ENCODE results near the gene DTL.

DNA sequence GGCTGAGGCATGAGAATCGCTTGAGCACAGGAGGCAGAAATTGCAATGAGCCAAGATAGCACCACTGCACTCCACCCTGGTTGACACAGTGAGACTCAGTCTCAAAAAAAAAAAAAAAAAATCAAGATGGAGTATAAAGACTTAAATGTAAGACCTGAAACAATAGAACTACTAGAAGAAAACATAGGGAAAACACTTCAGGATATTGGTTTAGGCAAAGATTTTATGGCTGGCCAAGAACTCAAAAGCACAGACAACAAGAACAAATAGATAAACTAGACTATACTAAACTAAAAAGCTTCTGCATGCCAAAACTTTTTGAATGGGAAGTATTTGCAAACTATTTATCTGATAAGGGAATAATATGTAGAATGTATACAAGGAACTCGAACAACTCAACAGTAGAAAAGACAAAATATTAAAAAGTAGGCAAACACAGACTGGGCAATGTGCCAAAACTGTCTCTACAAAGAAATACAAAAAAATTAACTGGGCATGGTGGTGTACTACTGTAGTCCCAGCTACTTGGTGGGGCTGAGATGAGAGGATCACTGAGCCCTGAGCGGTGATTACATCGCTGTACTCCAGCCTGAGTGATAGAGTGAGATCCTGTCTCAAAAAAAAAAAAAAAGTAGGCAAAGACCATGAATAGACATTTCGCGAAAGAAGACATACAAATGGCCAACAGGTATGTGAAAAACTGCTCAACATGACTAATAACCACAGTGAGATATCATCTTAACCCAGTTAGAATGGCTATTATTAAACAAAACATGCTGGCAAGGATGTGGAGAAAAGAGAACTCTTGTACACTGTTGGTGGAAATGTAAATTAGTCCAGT lies 25.3 kb downstream of the DTL start:
- TF ChIP-seq, protein P1, sequence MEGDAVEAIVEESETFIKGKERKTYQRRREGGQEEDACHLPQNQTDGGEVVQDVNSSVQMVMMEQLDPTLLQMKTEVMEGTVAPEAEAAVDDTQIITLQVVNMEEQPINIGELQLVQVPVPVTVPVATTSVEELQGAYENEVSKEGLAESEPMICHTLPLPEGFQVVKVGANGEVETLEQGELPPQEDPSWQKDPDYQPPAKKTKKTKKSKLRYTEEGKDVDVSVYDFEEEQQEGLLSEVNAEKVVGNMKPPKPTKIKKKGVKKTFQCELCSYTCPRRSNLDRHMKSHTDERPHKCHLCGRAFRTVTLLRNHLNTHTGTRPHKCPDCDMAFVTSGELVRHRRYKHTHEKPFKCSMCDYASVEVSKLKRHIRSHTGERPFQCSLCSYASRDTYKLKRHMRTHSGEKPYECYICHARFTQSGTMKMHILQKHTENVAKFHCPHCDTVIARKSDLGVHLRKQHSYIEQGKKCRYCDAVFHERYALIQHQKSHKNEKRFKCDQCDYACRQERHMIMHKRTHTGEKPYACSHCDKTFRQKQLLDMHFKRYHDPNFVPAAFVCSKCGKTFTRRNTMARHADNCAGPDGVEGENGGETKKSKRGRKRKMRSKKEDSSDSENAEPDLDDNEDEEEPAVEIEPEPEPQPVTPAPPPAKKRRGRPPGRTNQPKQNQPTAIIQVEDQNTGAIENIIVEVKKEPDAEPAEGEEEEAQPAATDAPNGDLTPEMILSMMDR (IDR thresholded peaks at IDR 0.05) = no peak
- no peak for TF ChIP-seq POLR2AphosphoS5 (IDR thresholded peaks at IDR 0.05; ENCODE audit: low read depth, low read length)
- TF ChIP-seq, protein P2, sequence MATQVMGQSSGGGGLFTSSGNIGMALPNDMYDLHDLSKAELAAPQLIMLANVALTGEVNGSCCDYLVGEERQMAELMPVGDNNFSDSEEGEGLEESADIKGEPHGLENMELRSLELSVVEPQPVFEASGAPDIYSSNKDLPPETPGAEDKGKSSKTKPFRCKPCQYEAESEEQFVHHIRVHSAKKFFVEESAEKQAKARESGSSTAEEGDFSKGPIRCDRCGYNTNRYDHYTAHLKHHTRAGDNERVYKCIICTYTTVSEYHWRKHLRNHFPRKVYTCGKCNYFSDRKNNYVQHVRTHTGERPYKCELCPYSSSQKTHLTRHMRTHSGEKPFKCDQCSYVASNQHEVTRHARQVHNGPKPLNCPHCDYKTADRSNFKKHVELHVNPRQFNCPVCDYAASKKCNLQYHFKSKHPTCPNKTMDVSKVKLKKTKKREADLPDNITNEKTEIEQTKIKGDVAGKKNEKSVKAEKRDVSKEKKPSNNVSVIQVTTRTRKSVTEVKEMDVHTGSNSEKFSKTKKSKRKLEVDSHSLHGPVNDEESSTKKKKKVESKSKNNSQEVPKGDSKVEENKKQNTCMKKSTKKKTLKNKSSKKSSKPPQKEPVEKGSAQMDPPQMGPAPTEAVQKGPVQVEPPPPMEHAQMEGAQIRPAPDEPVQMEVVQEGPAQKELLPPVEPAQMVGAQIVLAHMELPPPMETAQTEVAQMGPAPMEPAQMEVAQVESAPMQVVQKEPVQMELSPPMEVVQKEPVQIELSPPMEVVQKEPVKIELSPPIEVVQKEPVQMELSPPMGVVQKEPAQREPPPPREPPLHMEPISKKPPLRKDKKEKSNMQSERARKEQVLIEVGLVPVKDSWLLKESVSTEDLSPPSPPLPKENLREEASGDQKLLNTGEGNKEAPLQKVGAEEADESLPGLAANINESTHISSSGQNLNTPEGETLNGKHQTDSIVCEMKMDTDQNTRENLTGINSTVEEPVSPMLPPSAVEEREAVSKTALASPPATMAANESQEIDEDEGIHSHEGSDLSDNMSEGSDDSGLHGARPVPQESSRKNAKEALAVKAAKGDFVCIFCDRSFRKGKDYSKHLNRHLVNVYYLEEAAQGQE (IDR thresholded peaks at IDR 0.05; ENCODE audit: insufficient read depth in 1 of 2, low read depth in 2 of 2, low read length in 1 of 2) = no peak
- no peak for TF ChIP-seq TCF7L2 (IDR thresholded peaks at IDR 0.05; ENCODE audit: low read depth, low read length)
